SKM-1 treated with dmso at 0.1 percent for 144 hours (cell line): ENCODE data around the gene C16orf87.

Experiments
- DNase-seq: peaks from one replicate; lab custom pipeline; 2025; ENCODE audit not compliant: unreplicated experiment; lab: John Stamatoyannopoulos, UW

Gene C16orf87

DNA sequence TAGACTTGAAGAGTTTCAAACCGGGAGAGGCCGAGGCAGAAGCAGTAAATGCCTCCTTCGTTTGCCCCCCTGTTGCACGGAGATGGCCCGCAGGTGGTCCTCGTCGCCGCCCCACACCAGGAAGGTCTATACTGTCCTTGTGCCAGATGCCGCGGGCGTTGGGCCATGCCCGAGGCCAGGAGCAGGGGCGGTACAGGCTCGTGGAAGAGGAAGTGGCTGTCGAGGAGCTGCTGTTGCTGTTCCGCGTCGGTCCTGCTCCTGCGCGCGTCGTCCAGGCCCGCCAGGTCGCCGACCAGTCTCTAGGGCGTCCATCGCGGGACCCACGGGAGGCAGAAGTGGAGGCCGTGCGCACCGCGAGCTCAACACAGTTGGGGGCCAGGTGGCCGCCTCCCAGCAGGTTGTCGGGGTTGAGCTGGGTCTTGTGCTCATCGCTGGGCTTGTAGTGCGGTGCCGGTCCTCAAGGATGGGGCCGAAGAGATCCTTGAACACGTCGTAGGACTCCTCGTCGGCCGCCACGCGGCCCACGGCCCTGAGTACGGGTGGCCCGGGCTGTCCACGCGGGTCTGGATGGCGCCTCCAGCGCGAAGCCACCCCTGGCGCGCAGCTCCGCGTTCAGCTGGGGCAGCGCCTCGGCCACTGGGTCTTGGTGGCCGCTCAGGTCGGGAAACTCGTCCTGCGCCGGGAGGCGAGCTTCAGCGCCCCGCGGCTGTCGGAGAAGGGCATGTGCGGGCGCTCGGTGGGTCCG, 13.1 kb upstream of the C16orf87 start:
- DNase-seq = no peak

DNA sequence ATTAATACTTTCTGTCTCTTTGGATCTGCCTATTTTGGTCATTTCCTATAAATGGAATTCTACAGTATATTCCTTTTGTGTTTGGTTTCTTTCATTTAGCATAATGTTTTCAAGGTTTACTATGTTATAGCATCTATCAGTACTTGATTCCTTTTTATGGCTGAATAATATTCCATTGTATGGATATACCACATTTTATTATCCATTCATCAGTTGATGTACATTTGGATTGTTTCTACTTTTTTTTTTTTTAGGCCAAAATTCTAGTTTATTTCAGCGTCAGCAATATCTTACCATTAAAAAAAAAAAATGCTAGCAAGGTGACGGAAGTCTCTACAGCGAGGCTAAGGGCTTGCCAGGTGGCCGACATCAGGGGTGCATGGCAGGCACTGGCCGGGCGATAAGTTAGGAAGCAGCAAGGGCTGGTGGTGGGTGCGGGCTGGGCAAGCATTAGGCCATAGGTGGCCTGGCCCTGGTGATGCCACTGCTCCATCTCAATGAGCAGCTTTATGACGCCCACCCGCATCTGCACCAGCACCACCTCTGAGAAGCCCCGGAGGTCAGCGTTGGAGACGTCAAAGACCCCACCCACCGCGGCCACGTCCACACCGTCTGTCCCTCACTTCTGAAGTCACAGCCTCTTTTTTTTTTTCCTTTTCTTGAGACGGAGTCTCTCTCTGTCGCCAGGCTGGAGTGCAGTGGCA, 11.4 kb upstream of the C16orf87 start:
- no peak for DNase-seq

DNA sequence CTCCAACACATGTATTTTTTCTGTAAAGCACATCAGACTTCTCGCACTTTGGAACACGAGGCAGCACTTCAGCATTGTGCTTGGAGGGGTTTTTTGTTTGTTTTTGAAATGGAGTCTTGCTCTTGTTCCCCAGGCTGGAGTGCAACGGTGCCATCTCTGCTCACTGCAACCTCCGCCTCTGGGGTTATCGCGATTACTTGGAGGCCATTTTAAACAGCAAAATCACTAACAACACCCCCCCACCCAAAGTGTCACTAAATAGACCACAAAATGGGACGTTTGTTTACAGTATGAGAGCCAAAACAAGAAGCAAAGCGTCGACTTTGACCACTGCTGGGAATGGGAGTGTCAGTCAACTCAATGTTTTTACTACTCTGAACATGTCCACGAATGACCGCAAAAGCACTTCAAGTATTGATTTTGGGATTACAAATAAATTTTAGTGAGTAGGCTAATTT, 9.0 kb upstream of the C16orf87 start:
- no peak for DNase-seq

DNA sequence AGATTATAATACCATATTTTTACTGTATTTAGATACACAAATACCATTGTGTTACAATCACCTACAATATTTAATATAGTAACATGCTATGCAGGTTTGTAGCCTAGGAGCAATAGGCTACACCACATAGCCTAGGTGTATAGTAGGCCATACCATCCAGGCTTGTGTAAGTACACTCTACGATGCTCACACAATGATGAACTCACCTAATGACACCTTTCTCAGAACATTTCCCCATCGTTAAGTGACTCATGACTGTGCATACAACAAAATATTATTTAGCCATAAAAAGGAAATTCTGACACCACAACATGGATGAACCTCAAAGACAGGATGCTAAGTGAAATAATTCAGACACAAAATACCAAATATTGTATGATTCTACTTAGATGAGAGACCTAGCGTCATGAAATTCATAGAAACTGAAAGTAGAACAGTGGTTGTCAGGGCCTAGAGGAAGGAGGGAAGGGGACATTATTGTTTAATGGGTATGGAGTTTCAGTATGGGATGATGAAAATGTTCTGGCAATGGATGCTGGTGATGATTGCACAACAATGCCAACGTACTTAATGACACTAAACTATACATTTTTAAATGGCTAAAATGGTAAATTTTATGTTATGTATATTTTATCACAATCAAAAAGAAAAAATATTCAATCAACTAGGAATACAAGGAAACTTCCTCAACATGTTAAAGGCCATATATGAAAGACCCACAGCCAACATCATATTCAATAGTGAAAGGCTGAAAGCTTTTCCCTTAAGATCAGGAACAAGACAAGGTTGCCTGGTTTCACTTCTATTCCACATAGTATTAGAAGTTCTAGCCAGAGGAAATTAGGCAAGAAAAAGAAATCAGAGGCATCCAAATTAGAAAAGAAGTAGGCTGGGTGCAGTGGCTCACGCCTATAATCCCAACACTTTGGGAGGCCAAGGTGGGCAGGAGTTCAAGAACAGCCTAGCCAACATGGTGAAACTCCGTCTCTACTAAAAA, 5.9 kb upstream of the C16orf87 start:
- DNase-seq = no peak

DNA sequence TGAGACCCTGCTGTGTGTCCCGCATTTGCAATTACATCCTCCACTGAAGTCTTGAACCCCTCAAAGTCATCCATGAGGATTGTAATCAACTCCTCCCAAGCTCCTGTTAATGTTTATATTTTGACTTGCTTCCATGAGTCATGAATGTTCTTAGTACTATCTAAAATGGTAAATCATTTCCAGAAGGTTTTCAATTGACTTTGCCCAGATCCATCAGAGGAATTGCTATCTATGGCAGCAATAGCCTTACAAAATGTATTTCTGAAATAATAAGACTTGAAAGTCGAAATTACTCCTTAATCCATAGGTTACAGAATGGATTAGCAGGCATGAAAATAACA, 2.5 kb upstream of the C16orf87 start:
- DNase-seq = no peak

DNA sequence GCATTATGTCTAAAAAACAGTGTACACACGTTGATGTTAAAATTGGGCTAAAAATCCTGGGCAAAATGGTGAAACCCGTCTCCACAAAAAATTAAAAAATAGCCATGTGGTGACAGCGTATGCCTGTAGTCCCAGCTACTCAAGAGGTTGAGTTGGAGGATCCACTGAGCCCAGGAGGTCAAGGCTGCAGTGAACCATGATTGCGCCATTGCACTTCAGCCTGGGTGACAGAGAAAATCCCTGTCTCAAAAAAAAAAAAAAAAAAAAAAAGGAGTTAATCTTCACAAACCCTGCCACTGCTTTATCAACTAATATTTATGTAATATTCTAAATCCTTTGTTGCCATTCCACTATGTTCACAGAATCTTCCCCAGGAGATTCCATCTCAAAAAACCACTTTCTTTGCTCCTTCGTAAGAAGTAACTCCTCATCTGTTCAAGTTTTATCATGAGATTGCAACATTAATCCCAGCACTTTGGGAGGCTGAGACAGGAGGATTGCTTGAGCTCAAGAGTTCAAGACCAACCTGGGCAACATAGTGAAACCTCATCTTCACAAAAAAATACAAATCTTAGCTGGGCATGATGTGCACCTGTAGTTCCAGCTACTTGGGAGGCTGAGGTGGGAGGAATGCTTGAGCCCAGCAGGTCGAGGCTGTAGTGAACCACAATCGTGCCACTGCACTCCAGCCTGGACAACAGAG, 1.9 kb upstream of the C16orf87 start:
- no peak for DNase-seq

DNA sequence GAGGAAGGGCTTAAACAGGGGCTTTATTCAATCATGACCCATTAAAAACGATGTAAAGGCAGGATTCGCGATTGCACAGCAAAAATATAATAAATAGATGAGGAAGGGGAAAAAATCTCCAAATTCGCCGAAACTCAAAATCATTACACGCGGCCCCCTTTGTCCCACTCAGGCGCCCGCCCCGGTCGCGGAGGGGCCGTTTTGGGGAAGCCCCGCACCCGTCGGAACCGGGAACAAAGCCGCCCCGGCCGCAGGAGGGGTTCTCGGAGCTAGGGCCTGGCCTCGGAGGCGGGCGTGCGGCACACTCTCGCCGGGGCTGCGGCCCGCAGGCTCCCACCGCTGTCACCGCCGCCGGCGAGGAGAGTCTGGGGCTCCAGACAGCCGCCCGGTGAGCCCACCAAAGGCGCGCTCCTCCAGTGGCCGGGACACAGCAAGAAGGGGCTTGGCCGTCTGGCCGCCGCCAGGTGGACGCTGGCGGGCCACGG, 521 bp downstream of the C16orf87 start:
- no peak for DNase-seq

DNA sequence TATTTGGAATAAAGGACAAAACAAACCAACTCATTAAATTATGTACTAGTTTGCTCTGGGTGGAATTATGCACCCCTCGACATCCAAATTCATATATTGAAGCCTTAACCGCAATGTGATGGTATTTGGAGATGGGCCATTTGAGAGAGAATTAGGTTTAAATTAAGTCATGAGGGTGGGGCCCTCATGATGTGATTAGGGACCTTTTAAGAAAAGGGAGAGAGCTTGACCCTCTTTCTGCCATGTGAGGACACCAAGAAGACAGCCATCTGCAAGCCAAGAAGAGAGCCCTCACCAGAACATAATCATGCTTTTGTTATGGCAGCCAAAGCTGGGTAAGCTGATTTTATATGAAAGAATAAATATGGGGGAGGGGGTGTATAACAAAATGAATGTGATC, 2.0 kb downstream of the C16orf87 start:
- DNase-seq = no peak

DNA sequence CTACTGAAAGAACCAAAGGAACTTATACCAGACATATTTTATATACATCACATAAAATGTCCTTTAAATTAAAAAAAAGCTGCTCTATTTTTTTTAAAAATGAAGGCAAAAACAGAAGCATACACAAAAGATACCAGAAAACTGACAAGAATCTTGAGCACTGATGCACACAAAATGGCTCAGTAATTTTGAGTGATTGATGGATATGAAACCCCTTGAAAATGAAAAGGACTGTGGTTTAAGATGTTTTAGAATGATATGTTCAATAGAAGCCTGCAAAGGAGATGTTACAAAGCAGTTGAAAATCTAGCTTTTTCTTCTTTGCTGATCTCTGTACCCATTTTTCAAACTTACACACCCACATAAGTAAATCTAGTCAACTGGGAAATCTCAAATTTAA, 2.7 kb downstream of the C16orf87 start:
- no peak for DNase-seq

DNA sequence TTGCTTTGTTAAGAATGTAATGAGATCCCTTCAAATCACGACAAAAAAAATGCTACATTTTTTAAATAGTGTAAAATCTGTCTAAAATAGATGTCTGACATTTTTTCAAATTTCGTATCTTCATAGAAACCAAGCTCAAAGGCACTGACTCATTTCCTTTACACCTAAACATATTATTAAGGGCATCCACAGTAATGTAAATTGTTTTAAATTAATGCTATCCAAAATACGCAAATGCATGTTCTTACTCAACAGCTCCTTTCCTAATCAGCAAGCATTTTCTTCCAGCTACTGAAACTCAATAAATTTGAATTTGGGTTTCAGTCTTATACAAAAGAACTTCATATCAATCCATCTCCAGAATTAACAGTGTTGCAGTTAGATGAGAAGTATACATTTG, 4.3 kb downstream of the C16orf87 start:
- no peak for DNase-seq

DNA sequence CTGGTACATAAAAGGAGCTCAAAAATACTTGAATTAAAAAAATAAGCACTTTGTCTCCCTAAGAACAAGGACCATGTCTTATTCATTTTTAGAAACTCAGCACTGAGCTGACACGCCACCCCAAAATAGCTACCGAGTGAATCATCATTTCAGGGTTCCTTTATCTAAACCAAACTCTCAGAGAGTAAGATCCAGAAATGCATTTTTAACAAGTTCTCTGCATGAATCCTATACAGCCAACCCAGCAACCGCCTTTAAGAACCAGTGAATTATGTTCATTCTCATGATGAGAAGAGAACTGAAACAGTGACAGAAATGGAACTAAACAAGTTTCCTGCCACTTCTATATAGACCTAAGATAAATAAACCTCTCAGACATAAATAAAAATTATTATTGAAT, 8.7 kb downstream of the C16orf87 start:
- DNase-seq = no peak

DNA sequence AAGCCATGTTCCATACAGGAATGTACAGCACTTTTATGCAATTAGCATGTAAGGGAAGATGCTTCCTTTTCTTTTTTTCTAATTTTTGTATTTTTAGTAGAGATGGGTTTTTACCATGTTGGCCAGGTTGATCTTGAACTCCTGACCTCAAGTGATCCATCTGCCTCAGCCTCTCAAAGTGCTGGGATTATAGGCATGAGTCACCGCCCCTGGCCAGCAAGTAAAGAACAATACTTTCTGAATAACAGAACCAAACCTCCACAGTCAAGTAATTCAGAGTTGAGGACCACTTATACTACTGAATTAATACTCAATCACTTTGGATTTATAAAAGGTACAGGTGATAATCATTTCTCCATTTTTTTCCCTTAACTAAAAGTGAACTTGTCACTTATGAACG, 13.0 kb downstream of the C16orf87 start:
- no peak for DNase-seq

DNA sequence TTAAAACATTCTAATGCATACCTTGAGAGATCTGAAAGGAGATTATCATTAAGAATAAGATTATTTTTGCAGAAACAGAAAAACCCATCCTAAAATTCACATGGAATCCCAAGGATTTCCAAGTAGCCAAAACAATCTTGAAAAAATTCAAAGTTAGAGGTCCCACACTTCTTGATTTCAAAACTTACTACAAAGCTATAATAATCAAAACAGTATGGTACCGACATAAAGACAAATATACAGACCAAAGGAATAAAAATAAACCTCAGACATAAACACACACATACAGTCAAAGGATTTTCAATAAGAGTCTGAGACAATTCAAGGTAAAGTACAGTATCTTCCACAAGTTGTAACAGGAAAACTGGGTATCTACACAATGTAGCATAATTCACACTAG, 16.2 kb downstream of the C16orf87 start:
- DNase-seq = no peak

DNA sequence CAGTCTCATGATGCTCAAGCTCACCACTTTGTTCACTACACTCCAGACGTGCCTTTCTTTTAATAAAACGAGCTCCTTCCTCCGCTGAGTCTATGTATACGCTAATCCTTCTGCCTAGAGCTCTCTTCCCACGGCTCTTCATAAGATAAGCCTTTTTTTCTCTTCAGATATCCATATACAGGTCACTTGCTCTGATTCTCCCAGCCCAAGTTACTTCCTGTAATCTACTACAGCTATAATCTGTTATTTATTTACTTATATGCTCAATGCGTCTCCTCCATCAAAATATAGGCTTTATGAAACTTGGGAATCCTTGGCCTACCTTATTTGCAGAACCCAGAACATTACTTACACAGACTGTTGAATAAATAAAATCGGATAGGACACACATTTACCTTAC, 17.4 kb downstream of the C16orf87 start:
- DNase-seq = no peak

DNA sequence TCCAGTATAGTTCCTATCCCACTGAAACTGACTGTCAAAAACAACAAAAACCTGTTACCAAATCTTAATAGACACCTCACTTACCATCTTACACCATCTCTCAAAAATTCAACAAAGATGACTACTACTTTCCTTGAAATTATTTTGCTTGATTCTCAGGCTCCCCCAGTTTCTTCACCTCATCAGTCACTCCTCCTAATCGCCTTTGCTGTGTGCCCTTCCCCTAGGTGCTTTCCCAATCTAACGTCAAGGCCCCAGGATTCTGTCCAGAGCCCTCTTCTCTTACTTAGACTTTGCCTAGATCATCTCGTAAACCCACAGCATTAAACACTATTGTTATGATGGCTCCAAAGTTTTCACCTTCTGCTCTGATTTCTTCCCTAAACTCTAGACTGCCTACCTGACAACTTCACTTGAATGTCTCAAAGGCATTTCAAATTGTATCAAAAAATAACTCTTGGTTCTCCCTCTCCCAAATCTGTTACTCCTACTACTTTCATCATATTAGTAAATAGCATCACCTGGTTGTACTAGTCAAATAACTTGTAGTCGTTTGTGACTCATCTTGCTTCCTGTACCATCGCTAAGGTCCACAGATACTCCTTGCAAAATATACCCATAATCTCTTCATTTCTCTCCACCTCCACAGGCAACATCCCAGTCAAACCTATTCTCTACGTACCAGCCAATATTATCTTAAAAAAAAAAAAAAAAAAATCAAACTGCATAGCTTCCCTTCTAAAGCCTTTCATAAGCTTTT, 18.0 kb downstream of the C16orf87 start:
- DNase-seq = no peak

DNA sequence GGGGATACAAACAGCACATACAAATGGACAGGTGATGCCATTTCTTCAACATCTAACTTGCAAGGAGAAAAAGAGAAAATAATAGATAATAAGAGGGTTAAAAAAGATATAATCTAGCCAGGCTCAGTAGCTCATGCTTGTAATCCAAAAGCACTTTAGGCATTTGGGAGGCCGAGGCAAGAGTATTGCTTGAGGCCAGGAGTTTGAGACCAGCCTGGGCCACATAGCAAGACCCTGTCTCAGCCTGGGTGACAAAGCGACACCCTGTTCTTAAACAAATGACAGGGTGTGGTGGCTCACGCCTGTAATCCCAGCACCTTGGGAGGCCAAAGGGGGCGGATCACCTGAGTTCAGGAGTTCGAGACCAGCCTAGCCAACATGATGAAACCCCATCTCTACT, 19.3 kb downstream of the C16orf87 start:
- DNase-seq = no peak

DNA sequence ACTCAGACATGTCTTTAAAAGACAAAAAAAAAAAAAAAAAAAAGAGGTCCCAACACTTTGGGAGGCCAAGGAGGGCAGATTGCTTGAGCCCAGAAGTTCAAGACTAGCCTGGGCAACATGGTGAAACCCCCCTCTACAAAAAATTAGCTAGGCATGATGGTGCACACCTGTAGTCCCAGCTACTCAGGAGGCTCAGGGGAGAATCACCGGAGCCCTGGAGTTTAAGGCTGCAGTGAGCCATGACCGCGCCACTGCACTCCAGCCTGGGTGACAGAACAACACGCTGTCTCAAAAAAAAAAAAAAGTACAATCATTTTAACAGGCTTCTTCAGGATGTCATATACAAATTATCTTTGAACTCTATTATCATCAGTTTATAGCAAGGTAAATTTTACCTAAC, 22.0 kb downstream of the C16orf87 start:
- no peak for DNase-seq

DNA sequence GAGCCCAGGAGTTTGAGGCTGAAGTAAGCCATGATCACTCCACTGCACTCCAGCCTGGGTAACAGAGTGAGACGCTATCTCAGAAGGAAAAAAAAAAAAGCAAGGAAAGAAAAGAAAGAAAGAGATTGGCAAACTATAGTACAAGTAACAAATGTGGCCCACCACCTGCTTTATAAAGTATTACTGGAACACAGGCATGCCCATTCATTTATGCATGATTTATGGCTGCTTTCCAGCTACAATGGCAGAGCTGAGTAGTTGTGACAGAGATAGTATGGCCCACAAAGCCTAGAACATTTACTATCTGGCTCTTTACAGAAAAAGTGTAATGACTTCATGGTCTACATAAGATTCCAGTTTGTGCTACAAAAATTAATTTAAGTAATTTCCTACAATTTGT, 23.6 kb downstream of the C16orf87 start:
- no peak for DNase-seq

DNA sequence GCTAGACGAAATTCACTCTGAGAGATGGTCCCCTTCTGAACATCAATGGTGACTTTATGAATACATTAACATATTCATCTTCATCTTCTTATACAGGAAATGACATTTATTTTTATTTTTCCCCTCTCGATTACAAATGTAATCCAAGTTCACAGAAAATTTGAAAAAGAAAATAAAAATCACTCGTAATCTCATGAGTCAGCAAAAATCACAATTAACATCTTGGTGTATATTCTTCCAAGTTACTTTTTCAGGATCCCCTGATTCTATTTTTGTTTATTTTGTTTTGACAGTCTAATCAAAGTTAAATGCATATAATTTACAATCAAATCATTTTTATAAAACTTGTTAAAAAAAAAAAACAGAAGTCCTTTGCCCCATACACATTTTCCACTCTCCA, 27.6 kb downstream of the C16orf87 start:
- no peak for DNase-seq

DNA sequence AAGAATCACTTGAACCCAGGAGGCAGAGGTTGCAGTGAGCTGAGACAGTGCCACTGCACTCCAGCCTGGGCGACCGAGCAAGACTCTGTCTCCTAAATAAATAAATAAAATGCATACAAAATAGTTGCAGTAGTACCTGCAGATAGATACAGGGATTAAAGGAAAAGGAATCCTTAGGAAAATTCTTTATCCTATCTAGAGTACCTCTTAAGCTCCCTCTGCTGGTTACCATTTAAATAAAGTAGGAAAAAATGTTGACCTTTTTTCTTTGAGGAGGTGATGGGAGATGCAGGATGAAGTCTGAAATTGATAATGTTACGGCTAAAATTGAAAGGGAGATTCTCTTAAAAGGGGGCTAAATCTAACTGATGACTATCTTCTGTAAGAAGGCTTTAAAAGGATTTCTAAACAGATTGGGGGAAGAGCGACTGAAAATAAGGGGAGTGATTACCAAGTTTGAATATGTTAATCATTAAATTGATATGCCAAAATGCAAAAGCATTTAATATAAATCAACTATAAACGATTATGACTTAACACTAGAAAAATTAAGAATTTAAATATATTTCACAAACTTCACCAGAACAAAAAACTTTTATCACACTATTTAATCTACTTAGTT, 29.4 kb downstream of the C16orf87 start:
- DNase-seq = peak; percentile 29
